ENCODE data around the gene LCN6. TPM values are rescaled to one million over a fixed set of nuclear protein-coding genes. Genes with fewer than 3 reads are reported as not detected.

The LCN6 gene
- total RNA-seq, 1 donor from 2014 or later, result not detected

DNA sequence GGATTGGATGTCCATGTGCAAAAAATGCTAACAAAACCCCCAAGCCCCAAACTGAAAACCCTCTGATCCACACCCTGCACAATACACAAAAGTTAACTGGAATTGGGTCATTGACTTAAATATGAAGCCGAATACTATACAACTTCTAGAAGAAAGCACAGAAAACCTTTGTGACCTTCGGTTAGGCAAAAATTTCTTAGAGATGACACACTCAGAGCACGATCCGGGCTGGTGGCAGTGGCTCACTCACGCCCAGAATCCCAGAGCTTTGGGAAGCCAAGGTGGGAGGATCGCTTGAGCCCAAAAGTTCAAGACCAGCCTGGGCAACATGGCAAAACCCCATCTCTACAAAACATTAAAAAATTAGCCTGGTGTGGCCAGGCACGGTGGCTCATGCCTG lies 37.8 kb downstream of the LCN6 start:
- H3K4me1 ChIP-seq (ENCODE audit: insufficient read depth, low read length), result peaks cover 3% of the 10 kb centered on the region
- peak overlapping the region; percentile 50 for H3K4me3 Mint-ChIP-seq (ENCODE audit: unreplicated experiment)
- no peak overlapping the region for H3K4me2 ChIP-seq (ENCODE audit: low read length)
- H3K9me3 ChIP-seq (ENCODE audit: insufficient read depth, low read depth, low read length), result no peaks in the 10 kb centered on the region
- TF ChIP-seq EZH2 (IDR thresholded peaks at IDR 0.05; ENCODE audit: insufficient read depth, low read length), result no peak
- TF ChIP-seq, protein P1, sequence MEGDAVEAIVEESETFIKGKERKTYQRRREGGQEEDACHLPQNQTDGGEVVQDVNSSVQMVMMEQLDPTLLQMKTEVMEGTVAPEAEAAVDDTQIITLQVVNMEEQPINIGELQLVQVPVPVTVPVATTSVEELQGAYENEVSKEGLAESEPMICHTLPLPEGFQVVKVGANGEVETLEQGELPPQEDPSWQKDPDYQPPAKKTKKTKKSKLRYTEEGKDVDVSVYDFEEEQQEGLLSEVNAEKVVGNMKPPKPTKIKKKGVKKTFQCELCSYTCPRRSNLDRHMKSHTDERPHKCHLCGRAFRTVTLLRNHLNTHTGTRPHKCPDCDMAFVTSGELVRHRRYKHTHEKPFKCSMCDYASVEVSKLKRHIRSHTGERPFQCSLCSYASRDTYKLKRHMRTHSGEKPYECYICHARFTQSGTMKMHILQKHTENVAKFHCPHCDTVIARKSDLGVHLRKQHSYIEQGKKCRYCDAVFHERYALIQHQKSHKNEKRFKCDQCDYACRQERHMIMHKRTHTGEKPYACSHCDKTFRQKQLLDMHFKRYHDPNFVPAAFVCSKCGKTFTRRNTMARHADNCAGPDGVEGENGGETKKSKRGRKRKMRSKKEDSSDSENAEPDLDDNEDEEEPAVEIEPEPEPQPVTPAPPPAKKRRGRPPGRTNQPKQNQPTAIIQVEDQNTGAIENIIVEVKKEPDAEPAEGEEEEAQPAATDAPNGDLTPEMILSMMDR (IDR thresholded peaks at IDR 0.05; ENCODE audit: insufficient read depth, low read depth, low read length), result no peak
- no peak overlapping the region for H2AFZ ChIP-seq (ENCODE audit: low read depth, low read length)
- H3K27me3 Mint-ChIP-seq (ENCODE audit: low read depth, unreplicated experiment), result peaks cover 6% of the 10 kb centered on the region
- no peaks in the 10 kb centered on the region for H3K79me2 ChIP-seq (ENCODE audit: insufficient read depth, low read length)
- peaks cover 3% of the 10 kb centered on the region for H3K9me3 Mint-ChIP-seq (ENCODE audit: unreplicated experiment)
- no peaks in the 10 kb centered on the region for H3K36me3 ChIP-seq (ENCODE audit: insufficient read depth, low read length)
- no peak for DNase-seq (ENCODE audit: low read depth)
- H3K36me3 Mint-ChIP-seq (ENCODE audit: low read depth, unreplicated experiment), result no peaks in the 10 kb centered on the region
- no peaks in the 10 kb centered on the region for H4K20me1 ChIP-seq (ENCODE audit: insufficient read depth, low read length)
- no peak for FAIRE-seq
- no peaks in the 10 kb centered on the region for H3K27me3 ChIP-seq (ENCODE audit: insufficient read depth, low read length)
- H3K4me3 ChIP-seq (ENCODE audit: insufficient read depth, low read depth, low read length), result no peak overlapping the region
- H3K4me1 Mint-ChIP-seq (ENCODE audit: low read depth, unreplicated experiment), result no peaks in the 10 kb centered on the region
- no peak overlapping the region for H3K27ac ChIP-seq (ENCODE audit: low read depth, low read length)
- no peak overlapping the region for H3K9ac ChIP-seq (ENCODE audit: low read length)
- H3K27ac Mint-ChIP-seq (ENCODE audit: unreplicated experiment), result peak overlapping the region; percentile 26

DNA sequence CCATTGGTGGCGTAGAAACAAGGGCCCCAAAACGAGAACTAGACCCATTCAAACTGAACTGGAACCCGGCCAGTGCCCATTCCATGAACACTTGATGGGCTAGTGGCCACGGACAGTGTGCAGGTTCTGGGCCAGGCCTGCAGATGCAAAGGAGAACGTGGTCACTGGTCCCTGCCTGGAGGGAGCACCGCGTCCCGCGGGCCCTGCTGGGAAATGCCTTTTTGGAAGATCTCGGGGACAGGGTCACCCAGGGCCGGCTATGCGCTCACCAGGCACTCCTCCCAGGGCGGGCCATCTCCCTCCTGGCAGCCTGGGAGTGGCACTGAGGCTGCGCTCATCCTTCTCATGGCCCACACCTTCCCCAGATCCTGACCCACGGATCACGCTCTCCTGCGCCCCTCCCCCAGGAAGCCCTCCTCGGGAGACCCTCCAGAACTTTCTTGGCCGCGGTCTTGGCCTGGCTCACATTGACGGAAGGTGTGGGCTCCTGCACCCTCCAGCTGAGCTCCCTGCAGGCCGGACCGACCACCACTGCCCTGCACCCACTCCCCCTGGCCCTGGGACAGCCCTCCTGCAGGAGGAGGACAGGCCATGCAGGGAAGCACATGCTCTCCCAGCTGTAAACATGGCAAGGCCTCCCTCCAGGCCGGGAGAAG lies 38.7 kb downstream of the LCN6 start:
- H3K4me2 ChIP-seq (ENCODE audit: low read length), result no peak overlapping the region
- no peaks in the 10 kb centered on the region for H3K9me3 ChIP-seq (ENCODE audit: insufficient read depth, low read depth, low read length)
- H3K36me3 ChIP-seq (ENCODE audit: insufficient read depth, low read length), result no peaks in the 10 kb centered on the region
- Mint-ChIP-seq H3K27me3 (ENCODE audit: low read depth, unreplicated experiment) (peaks cover 10% of the 10 kb centered on the region), H3K27ac (ENCODE audit: unreplicated experiment) (no peak overlapping the region), H3K9me3 (ENCODE audit: unreplicated experiment) (peaks cover 6% of the 10 kb centered on the region), H3K36me3 (ENCODE audit: low read depth, unreplicated experiment) (no peaks in the 10 kb centered on the region), H3K4me1 (ENCODE audit: low read depth, unreplicated experiment) (no peaks in the 10 kb centered on the region), H3K4me3 (ENCODE audit: unreplicated experiment) (no peak overlapping the region)
- H3K9ac ChIP-seq (ENCODE audit: low read length), result no peak overlapping the region
- peaks cover 3% of the 10 kb centered on the region for H3K4me1 ChIP-seq (ENCODE audit: insufficient read depth, low read length)
- no peaks in the 10 kb centered on the region for H4K20me1 ChIP-seq (ENCODE audit: insufficient read depth, low read length)
- TF ChIP-seq EZH2 (IDR thresholded peaks at IDR 0.05; ENCODE audit: insufficient read depth, low read length), result no peak
- TF ChIP-seq, protein P1 (IDR thresholded peaks at IDR 0.05; ENCODE audit: insufficient read depth, low read depth, low read length), result no peak
- no peaks in the 10 kb centered on the region for H3K79me2 ChIP-seq (ENCODE audit: insufficient read depth, low read length)
- H3K4me3 ChIP-seq (ENCODE audit: insufficient read depth, low read depth, low read length), result no peak overlapping the region
- H3K27ac ChIP-seq (ENCODE audit: low read depth, low read length), result no peak overlapping the region
- H2AFZ ChIP-seq (ENCODE audit: low read depth, low read length), result no peak overlapping the region
- no peak for DNase-seq (ENCODE audit: low read depth)
- FAIRE-seq, result no peak
- H3K27me3 ChIP-seq (ENCODE audit: insufficient read depth, low read length), result no peaks in the 10 kb centered on the region

DNA sequence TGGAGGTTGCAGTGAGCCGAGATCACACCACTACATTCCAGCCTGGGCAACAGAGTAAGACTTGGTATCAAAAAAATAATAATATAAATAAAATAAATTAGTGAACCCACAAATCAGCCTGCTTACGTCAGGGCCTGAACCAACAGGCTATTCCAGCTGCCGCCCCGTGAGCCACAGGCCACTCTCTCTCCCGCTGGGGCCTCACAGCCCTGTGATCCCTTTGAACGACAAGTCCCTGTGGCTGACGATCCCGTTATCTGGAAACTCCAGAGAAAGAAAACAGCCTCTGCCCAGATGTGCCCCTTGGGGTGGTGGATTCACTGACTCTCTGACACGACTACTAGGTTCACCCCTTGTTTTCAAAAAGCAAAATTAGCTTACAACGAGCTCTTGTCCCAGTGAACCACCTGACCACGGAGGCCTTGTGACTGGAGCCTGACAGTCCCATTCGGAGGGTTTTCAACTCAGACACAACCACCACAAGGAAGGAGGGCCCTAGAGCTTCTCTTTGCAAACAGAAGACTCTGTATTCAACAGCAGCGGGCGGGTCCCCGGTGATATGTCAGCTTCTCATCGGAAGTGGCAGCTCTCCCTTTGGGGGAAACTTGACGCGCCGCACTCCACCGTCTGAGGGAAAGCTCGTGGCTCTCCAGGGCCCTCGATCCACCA lies 40.3 kb downstream of the LCN6 start:
- H3K36me3 ChIP-seq (ENCODE audit: insufficient read depth, low read length), result no peaks in the 10 kb centered on the region
- TF ChIP-seq, protein P1 (IDR thresholded peaks at IDR 0.05; ENCODE audit: insufficient read depth, low read depth, low read length), result no peak
- TF ChIP-seq EZH2 (IDR thresholded peaks at IDR 0.05; ENCODE audit: insufficient read depth, low read length), result no peak
- Mint-ChIP-seq H3K9me3 (ENCODE audit: unreplicated experiment) (peaks cover 6% of the 10 kb centered on the region), H3K4me3 (ENCODE audit: unreplicated experiment) (no peak overlapping the region), H3K4me1 (ENCODE audit: low read depth, unreplicated experiment) (no peaks in the 10 kb centered on the region), H3K27me3 (ENCODE audit: low read depth, unreplicated experiment) (peaks cover 10% of the 10 kb centered on the region), H3K36me3 (ENCODE audit: low read depth, unreplicated experiment) (no peaks in the 10 kb centered on the region), H3K27ac (ENCODE audit: unreplicated experiment) (no peak overlapping the region)
- no peak overlapping the region for H3K27ac ChIP-seq (ENCODE audit: low read depth, low read length)
- DNase-seq (ENCODE audit: low read depth) (no peak), FAIRE-seq (no peak)
- H2AFZ ChIP-seq (ENCODE audit: low read depth, low read length), result no peak overlapping the region
- H3K9me3 ChIP-seq (ENCODE audit: insufficient read depth, low read depth, low read length), result no peaks in the 10 kb centered on the region
- no peaks in the 10 kb centered on the region for H4K20me1 ChIP-seq (ENCODE audit: insufficient read depth, low read length)
- no peak overlapping the region for H3K9ac ChIP-seq (ENCODE audit: low read length)
- H3K4me1 ChIP-seq (ENCODE audit: insufficient read depth, low read length), result peaks cover 3% of the 10 kb centered on the region
- H3K27me3 ChIP-seq (ENCODE audit: insufficient read depth, low read length), result no peaks in the 10 kb centered on the region
- H3K4me2 ChIP-seq (ENCODE audit: low read length), result no peak overlapping the region
- H3K79me2 ChIP-seq (ENCODE audit: insufficient read depth, low read length), result no peaks in the 10 kb centered on the region
- H3K4me3 ChIP-seq (ENCODE audit: insufficient read depth, low read depth, low read length), result no peak overlapping the region

Measured in astrocyte (in vitro differentiated cells and primary cell).